Endothelial cell (in vitro differentiated cells): Measurements from ENCODE around the gene ST6GALNAC2. TPM values are rescaled to one million over a fixed set of nuclear protein-coding genes. Genes with fewer than 3 reads are reported as not detected.

Source experiments
- DNase-seq: peaks from one replicate; pipeline ENCODE4 v3.0.0; 2021; ENCODE audit warnings: low spot score
- H3K27ac Mint-ChIP-seq: one replicate; pipeline ENCODE4 v1.8.0; 2021; ENCODE audit warnings: mixed read lengths, inconsistent platforms; ENCODE audit not compliant: unreplicated experiment
- H3K27me3 Mint-ChIP-seq: one replicate; pipeline ENCODE4 v1.8.0; 2021; ENCODE audit warnings: mild to moderate bottlenecking, moderate library complexity, mixed read lengths, inconsistent platforms; ENCODE audit not compliant: unreplicated experiment
- H3K36me3 Mint-ChIP-seq: one replicate; pipeline ENCODE4 v1.8.0; 2021; ENCODE audit warnings: mild to moderate bottlenecking, low read depth, mixed read lengths, inconsistent platforms; ENCODE audit not compliant: unreplicated experiment
- H3K4me1 Mint-ChIP-seq: one replicate; pipeline ENCODE4 v1.8.0; 2021; ENCODE audit warnings: mild to moderate bottlenecking, mixed read lengths, inconsistent platforms; ENCODE audit not compliant: unreplicated experiment
- H3K4me3 Mint-ChIP-seq: one replicate; pipeline ENCODE4 v1.8.0; 2021; ENCODE audit warnings: mild to moderate bottlenecking, mixed read lengths, inconsistent platforms; ENCODE audit not compliant: unreplicated experiment
- H3K9me3 Mint-ChIP-seq: one replicate; pipeline ENCODE4 v1.8.0; 2021; ENCODE audit warnings: mixed read lengths, inconsistent platforms; ENCODE audit not compliant: unreplicated experiment
- total RNA-seq: library from RNA; stranded (reverse); fragmentation: NEBNext Ultra II Directional; extraction: Animal tissue kit (Norgen Biotek cat#: 25700); gene quantifications from one replicate; pipeline ENCODE4 v1.2.1, GENCODE V29; 2021; ENCODE audit not compliant: unreplicated experiment
- TF ChIP-seq, protein P1 (sequence below): fragments of 200-600 bp; sonication (generic); IDR thresholded peaks from one replicate; pipeline ENCODE4 v1.5.0; 2021; ENCODE audit warnings: antibody characterized with exemption; ENCODE audit not compliant: unreplicated experiment

ST6GALNAC2 gene
- total RNA-seq, 1 donor from 2014 or later = 2.2 TPM

DNA sequence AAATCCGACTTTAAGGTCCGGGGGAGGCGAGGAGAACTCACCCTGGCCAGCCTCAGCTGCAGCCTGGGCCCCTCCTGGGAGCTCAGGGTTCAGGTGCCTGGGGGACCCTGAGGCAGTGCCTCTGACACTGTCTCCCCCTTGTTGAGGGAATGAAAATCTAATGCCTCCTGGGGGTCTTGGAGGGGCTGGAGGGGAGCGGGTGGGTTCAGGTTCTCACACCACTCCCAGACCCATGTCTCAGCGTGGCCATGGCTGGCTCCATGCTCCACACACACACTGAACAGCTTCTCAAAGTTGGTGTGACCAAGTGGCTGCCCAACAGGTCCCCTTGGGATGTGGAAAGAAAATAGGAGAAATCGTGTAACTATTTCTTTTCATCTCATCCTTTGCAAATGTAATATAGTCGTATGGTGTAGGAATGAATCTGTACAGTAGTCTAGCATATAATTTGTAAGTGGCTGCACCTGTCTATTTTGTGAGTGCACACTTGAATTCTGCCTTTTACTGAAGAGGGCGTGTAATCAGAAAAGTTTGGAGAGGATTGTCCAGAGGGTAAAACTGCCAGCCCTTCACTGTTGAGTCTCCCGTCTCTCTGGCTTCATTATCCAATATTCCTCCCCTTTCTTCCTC is 46.6 kb downstream of the ST6GALNAC2 start:
- Mint-ChIP-seq H3K4me3 (peak overlapping the region; percentile 65), H3K4me1 (peaks cover 9% of the 10 kb centered on the region), H3K9me3 (no peaks in the 10 kb centered on the region), H3K27ac (no peak overlapping the region), H3K36me3 (no peaks in the 10 kb centered on the region), H3K27me3 (peaks cover 12% of the 10 kb centered on the region)
- DNase-seq = no peak
- TF ChIP-seq, protein P1, sequence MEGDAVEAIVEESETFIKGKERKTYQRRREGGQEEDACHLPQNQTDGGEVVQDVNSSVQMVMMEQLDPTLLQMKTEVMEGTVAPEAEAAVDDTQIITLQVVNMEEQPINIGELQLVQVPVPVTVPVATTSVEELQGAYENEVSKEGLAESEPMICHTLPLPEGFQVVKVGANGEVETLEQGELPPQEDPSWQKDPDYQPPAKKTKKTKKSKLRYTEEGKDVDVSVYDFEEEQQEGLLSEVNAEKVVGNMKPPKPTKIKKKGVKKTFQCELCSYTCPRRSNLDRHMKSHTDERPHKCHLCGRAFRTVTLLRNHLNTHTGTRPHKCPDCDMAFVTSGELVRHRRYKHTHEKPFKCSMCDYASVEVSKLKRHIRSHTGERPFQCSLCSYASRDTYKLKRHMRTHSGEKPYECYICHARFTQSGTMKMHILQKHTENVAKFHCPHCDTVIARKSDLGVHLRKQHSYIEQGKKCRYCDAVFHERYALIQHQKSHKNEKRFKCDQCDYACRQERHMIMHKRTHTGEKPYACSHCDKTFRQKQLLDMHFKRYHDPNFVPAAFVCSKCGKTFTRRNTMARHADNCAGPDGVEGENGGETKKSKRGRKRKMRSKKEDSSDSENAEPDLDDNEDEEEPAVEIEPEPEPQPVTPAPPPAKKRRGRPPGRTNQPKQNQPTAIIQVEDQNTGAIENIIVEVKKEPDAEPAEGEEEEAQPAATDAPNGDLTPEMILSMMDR = no peak

DNA sequence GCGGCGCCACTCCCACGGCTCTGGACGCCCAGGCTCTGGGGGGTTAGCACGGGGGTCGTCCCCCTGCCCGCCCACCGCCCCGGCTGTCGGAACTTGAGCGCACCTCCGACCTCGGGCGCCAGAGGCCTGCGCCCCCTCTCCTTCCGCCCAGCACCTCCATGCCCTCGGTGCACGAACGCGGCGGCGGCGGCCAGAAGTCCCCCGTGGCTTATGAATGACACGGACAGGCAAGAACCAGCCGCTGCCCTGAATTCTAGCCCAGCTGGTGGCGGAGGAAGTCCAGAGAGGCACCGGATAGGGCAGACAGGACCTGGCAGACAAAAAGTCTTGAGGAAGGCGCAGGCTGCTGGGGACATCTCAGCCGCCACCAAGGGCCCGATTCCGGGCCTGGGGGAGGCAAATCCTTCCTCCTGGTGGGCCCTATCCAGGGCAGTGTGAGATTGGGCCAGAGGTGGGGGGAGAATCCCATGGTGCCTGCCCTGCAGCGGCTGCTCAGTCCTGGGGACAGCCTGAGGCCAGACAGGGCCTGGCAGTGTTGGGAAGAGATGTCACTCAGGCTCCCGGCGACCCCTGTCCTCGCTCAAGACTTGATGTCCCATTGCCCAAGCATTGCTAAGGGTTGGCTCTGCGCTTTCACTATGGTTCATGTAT is 47.3 kb downstream of the ST6GALNAC2 start:
- Mint-ChIP-seq H3K27me3 (peaks cover 9% of the 10 kb centered on the region), H3K36me3 (no peaks in the 10 kb centered on the region), H3K4me3 (peak overlapping the region; percentile 65), H3K9me3 (no peaks in the 10 kb centered on the region), H3K27ac (no peak overlapping the region), H3K4me1 (peaks cover 9% of the 10 kb centered on the region)
- DNase-seq = no peak
- TF ChIP-seq, protein P1 = no peak

DNA sequence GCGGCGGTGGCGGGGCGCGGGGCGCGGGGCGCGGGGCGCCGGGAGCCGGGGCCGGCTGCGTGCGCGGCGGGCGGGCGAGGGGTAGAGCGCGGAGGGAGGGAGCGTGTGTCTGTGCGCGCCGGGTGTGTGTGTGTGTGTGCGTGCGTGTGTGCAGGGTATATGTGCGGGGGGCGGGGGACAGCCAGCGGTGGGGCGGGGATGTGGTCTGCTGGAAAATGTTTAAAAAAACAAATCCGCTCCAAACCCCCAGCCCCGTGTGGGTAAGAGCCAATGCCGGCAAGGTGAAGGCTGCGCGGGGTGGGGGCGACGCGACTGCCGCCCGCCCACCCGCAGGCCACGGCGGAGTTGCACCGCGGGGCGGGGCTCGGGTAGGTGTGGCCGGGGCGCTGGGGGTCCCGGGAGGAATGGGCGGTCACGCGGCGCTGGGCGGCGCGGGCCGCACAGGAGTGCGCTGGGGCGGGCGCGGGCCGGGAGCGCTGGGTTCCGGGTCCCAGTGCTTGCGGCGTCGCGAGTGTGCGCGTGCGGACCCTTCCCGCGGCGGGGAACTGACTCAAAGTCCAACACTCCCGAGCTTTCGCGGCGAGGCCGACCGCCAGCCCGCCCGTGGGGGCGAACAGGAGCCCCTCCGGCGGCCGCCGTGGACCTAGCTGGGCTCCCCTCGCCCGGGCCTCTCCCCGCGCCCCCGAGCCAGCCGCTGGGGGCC is 47.9 kb downstream of the ST6GALNAC2 start, which contains the start of gene CYGB:
Gene CYGB (minus strand): TSS at position 132 of the 703 bp plus-strand sequence. CDS start 167 bp downstream, outside the sequence.
- Mint-ChIP-seq H3K36me3 (no peaks in the 10 kb centered on the region), H3K27ac (no peak within 1 kb of the TSS), H3K4me1 (peaks cover 9% of the 10 kb centered on the region), H3K4me3 (peak within 1 kb of the TSS; percentile 27), H3K27me3 (peaks cover 11% of the 10 kb centered on the region), H3K9me3 (no peaks in the 10 kb centered on the region)
- DNase-seq = no peak
- TF ChIP-seq, protein P1 = no peak

DNA sequence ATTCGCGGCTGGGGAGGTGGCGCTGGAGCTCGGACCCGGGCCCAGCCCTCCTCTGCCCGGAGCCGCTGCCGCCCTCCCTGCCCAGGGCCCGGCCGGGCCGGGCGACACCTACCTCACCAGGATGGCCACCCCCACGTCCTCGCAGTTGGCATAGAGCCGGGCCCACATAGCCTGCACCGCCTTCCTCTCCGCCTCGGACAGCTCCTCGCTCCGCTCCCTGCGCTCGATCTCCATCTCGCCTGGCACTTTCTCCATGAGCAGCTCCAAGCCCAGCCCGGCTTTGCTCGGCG is 48.4 kb downstream of the ST6GALNAC2 start:
- no peak overlapping the region for H3K27ac Mint-ChIP-seq
- no peaks in the 10 kb centered on the region for H3K36me3 Mint-ChIP-seq
- DNase-seq = no peak
- no peaks in the 10 kb centered on the region for H3K9me3 Mint-ChIP-seq
- peaks cover 10% of the 10 kb centered on the region for H3K4me1 Mint-ChIP-seq
- TF ChIP-seq, protein P1 = no peak
- peaks cover 10% of the 10 kb centered on the region for H3K27me3 Mint-ChIP-seq
- no peak overlapping the region for H3K4me3 Mint-ChIP-seq
